Measurements from ENCODE around the gene ARL8A.

DNA sequence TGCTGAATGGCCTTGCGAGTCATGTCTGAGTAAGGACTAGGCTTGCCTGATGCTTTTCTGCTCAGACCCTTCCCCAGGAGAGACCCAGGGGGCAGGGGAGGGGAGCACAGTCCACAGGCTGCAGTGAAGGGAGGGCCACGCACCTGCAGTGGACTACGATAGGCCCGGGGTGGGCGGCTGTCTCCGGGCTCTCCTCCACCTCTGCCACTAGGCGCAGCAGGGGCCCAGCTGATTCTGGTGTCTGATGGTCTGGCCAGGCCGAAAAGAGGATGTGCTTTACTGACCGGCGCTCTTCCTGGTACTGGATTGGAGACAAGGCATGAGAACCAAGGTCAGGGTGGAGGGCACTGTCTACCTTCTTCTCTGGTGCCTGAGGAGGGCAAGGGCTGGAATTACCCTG, 7.9 kb upstream of the ARL8A start:
- TF ChIP-seq, protein P1, sequence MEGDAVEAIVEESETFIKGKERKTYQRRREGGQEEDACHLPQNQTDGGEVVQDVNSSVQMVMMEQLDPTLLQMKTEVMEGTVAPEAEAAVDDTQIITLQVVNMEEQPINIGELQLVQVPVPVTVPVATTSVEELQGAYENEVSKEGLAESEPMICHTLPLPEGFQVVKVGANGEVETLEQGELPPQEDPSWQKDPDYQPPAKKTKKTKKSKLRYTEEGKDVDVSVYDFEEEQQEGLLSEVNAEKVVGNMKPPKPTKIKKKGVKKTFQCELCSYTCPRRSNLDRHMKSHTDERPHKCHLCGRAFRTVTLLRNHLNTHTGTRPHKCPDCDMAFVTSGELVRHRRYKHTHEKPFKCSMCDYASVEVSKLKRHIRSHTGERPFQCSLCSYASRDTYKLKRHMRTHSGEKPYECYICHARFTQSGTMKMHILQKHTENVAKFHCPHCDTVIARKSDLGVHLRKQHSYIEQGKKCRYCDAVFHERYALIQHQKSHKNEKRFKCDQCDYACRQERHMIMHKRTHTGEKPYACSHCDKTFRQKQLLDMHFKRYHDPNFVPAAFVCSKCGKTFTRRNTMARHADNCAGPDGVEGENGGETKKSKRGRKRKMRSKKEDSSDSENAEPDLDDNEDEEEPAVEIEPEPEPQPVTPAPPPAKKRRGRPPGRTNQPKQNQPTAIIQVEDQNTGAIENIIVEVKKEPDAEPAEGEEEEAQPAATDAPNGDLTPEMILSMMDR (IDR thresholded peaks at IDR 0.05; ENCODE audit: low read depth, low read length, missing input control): no peak
- TF ChIP-seq JUND (IDR thresholded peaks at IDR 0.05) (no peak), TAF1 (conservative IDR thresholded peaks at IDR 0.05) (no peak), SP1 (IDR thresholded peaks at IDR 0.05) (no peak), HNF4A (conservative IDR thresholded peaks at IDR 0.05) (no peak), RAD21 (IDR thresholded peaks at IDR 0.05) (no peak), GABPA (IDR thresholded peaks at IDR 0.05 in 1 of 2, conservative IDR thresholded peaks at IDR 0.05 in 1 of 2) (no peak)
- TF ChIP-seq, protein P2, sequence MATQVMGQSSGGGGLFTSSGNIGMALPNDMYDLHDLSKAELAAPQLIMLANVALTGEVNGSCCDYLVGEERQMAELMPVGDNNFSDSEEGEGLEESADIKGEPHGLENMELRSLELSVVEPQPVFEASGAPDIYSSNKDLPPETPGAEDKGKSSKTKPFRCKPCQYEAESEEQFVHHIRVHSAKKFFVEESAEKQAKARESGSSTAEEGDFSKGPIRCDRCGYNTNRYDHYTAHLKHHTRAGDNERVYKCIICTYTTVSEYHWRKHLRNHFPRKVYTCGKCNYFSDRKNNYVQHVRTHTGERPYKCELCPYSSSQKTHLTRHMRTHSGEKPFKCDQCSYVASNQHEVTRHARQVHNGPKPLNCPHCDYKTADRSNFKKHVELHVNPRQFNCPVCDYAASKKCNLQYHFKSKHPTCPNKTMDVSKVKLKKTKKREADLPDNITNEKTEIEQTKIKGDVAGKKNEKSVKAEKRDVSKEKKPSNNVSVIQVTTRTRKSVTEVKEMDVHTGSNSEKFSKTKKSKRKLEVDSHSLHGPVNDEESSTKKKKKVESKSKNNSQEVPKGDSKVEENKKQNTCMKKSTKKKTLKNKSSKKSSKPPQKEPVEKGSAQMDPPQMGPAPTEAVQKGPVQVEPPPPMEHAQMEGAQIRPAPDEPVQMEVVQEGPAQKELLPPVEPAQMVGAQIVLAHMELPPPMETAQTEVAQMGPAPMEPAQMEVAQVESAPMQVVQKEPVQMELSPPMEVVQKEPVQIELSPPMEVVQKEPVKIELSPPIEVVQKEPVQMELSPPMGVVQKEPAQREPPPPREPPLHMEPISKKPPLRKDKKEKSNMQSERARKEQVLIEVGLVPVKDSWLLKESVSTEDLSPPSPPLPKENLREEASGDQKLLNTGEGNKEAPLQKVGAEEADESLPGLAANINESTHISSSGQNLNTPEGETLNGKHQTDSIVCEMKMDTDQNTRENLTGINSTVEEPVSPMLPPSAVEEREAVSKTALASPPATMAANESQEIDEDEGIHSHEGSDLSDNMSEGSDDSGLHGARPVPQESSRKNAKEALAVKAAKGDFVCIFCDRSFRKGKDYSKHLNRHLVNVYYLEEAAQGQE (IDR thresholded peaks at IDR 0.05): no peak
- TF ChIP-seq, protein P3, sequence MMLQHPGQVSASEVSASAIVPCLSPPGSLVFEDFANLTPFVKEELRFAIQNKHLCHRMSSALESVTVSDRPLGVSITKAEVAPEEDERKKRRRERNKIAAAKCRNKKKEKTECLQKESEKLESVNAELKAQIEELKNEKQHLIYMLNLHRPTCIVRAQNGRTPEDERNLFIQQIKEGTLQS (IDR thresholded peaks at IDR 0.05): no peak
- TF ChIP-seq, protein P4, sequence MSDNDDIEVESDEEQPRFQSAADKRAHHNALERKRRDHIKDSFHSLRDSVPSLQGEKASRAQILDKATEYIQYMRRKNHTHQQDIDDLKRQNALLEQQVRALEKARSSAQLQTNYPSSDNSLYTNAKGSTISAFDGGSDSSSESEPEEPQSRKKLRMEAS (IDR thresholded peaks at IDR 0.05): no peak
